DND-41 (cell line): Measurements from ENCODE around the gene TSPAN9.

Source experiments
- CTCF ChIP-seq: IDR thresholded peaks from 2 replicates; pipeline ENCODE4 v1.5.1; 2012; ENCODE audit warnings: borderline replicate concordance, low read length, moderate library complexity, mild to moderate bottlenecking; ENCODE audit not compliant: poor library complexity, severe bottlenecking; ENCODE audit errors: extremely low read depth
- EZH2 ChIP-seq: IDR thresholded peaks from 3 replicates; pipeline ENCODE4 v1.6.1; 2012; ENCODE audit warnings: borderline replicate concordance, low read depth, mild to moderate bottlenecking, moderate library complexity, low read length, inconsistent platforms; ENCODE audit not compliant: severe bottlenecking

GRCh38 chr12:3281588-3282383 is 204.6 kb downstream of the TSPAN9 start:
- TF ChIP-seq CTCF (no peak), EZH2 (no peak)
